K562 (cell line): ENCODE results near the gene PTPRM. TPM values are rescaled to one million over a fixed set of nuclear protein-coding genes. Genes with fewer than 3 reads are reported as not detected.

Source experiments
- ATAC-seq: fragments of 200-7000 bp; cut with Tn5 transposase; 3 replicates; pipeline ENCODE4 v1.9.1; 2020; ENCODE audit warnings: moderate library complexity
- BruUV-seq: library from RNA; stranded (reverse); fragments of 400-500 nt; replicated peaks from 2 replicates; lab custom pipeline; 2021; lab: Mats Ljungman, UMichigan
- CTCF ChIA-PET: fragments of 300-600 bp; formaldehyde crosslinking; extraction: SDS; loops from one replicate; lab custom pipeline; 2021; ENCODE audit warnings: low intra/inter-chr PET ratio; lab: Yijun Ruan, JAX
- POLR2A ChIA-PET: fragments of 300-600, 350-650 bp; sonication (Branson Sonifier 250); formaldehyde crosslinking; extraction: SDS; loops from one replicate; lab custom pipeline; 2021; ENCODE audit warnings: antibody characterized with exemption, inconsistent platforms; lab: Yijun Ruan, JAX
- DNase-seq, 4 experiments: peaks; one replicate each; pipeline versions ENCODE4 v3.0.0 to v3.0.0-alpha.2; 2011 to 2018; ENCODE audit warnings: low spot score in 3 of 4, mixed read lengths in 3 of 4; ENCODE audit errors: extremely low read depth in 1 of 4
- FAIRE-seq: peaks from 2 replicates; lab custom pipeline; 2011; peaks lifted over from hg19 to GRCh38; lab: Jason Lieb, UNC
- H2AFZ ChIP-seq: 2 replicates; pipeline ENCODE4 v1.6.0; 2011; ENCODE audit warnings: low read depth, low read length, control low read depth, inconsistent platforms
- H3K27ac ChIP-seq: fragments of 200-600 bp; 3 replicates; pipeline ENCODE4 v1.8.0; 2011; ENCODE audit warnings: low read depth, mild to moderate bottlenecking, control low read depth, inconsistent platforms, low read length, moderate library complexity, mixed read lengths; ENCODE audit errors: extremely low read depth
- H3K27me3 ChIP-seq, 2 experiments: fragments of 300-600 bp in 1 of 2; 2 replicates in 1 of 2; 3 replicates in 1 of 2; pipeline versions ENCODE4 v1.6.0 to v1.8.0; 2011; ENCODE audit warnings: inconsistent platforms in 2 of 2, low read length in 2 of 2, mild to moderate bottlenecking in 1 of 2, mixed read lengths in 1 of 2, moderate library complexity in 1 of 2; ENCODE audit not compliant: control insufficient read depth in 2 of 2, insufficient read depth in 2 of 2
- H3K36me3 ChIP-seq: fragments of 300-600 bp; 3 replicates; pipeline ENCODE4 v1.8.0; 2011; ENCODE audit warnings: mild to moderate bottlenecking, low read length, inconsistent platforms; ENCODE audit not compliant: control insufficient read depth, insufficient read depth
- H3K4me1 ChIP-seq, 2 experiments: fragments of 200-600 bp in 1 of 2; replicated peaks in 1 of 2; 2 replicates in 1 of 2; 3 replicates in 1 of 2; pipeline versions ENCODE4 v1.5.1 to v1.8.0; 2011; ENCODE audit warnings: inconsistent platforms in 2 of 2, low read length in 2 of 2, mild to moderate bottlenecking in 1 of 2, mixed read lengths in 1 of 2, moderate library complexity in 1 of 2; ENCODE audit not compliant: control insufficient read depth in 2 of 2, insufficient read depth in 2 of 2
- H3K4me2 ChIP-seq: 2 replicates; pipeline ENCODE4 v1.6.1; 2011; ENCODE audit warnings: low read length, control low read depth, inconsistent platforms, mixed read lengths; ENCODE audit not compliant: insufficient read depth
- H3K4me3 ChIP-seq: fragments of 200-600 bp; sonication (generic), shearing (Covaris generic); 2 replicates; pipeline ENCODE4 v1.5.1; 2016; ENCODE audit warnings: control low read depth, inconsistent platforms
- H3K79me2 ChIP-seq: fragments of 200-600 bp; 3 replicates; pipeline ENCODE4 v1.8.0; 2011; ENCODE audit warnings: low read length, inconsistent platforms; ENCODE audit not compliant: control insufficient read depth, insufficient read depth
- H3K9ac ChIP-seq, 2 experiments: 2 replicates each; pipeline versions ENCODE4 v1.6.0 to v1.6.1; 2011; ENCODE audit warnings: low read depth in 2 of 2, low read length in 2 of 2, control low read depth in 1 of 2, inconsistent platforms in 1 of 2, mild to moderate bottlenecking in 1 of 2, mixed read lengths in 1 of 2; ENCODE audit not compliant: insufficient read depth in 1 of 2
- H3K9me1 ChIP-seq: one replicate; pipeline ENCODE4 v1.6.0; 2011; ENCODE audit warnings: inconsistent platforms, mild to moderate bottlenecking, low read length, moderate library complexity; ENCODE audit not compliant: control insufficient read depth, insufficient read depth
- H3K9me3 ChIP-seq: replicated peaks from 2 replicates; pipeline ENCODE4 v1.5.1; 2011; ENCODE audit warnings: low read depth, low read length, inconsistent platforms; ENCODE audit not compliant: control insufficient read depth, insufficient read depth
- H4K20me1 ChIP-seq: replicated peaks from 2 replicates; pipeline ENCODE4 v1.6.1; 2011; ENCODE audit warnings: low read length, inconsistent platforms, mixed read lengths; ENCODE audit not compliant: control insufficient read depth, insufficient read depth
- ILF3 ChIP-seq: fragments of 450-650 bp; IDR thresholded peaks from 2 replicates; pipeline ENCODE4 v1.6.1; 2018; ENCODE audit warnings: antibody characterized with exemption, mild to moderate bottlenecking, moderate library complexity, borderline replicate concordance
- NCOA2 ChIP-seq, 2 experiments: fragments of 450-650 bp; IDR thresholded peaks; 2 replicates each; pipeline ENCODE4 v1.6.1; 2018; ENCODE audit warnings: mild to moderate bottlenecking in 2 of 2, moderate library complexity in 1 of 2; ENCODE audit not compliant: partially characterized antibody in 2 of 2
- YY1 ChIP-seq, 3 experiments: IDR thresholded peaks; 2 replicates each; pipeline ENCODE4 v1.6.1; 2011; ENCODE audit warnings: low read length in 2 of 3, mild to moderate bottlenecking in 2 of 3, moderate library complexity in 2 of 3, borderline replicate concordance in 1 of 3, control low read depth in 1 of 3, low read depth in 1 of 3; ENCODE audit not compliant: insufficient read depth in 3 of 3, insufficient replicate concordance in 2 of 3, control insufficient read depth in 1 of 3, insufficient read length in 1 of 3; ENCODE audit errors: extremely low read depth in 1 of 3
- ZNF785 ChIP-seq: fragments of 250-450 bp; sonication (Bioruptor Pico); IDR thresholded peaks from 2 replicates; pipeline ENCODE4 v1.4.0; 2020; ENCODE audit warnings: mild to moderate bottlenecking
- ZSCAN29 ChIP-seq: fragments of 450-650 bp; IDR thresholded peaks from 2 replicates; pipeline ENCODE4 v1.6.1; 2017
- WGBS: fragments of 100-300 bp; shearing (Covaris generic); methylation state at CpG from one replicate; pipeline ENCODE4 v1.1.6; 2016; ENCODE audit warnings: low coverage, mixed read lengths; ENCODE audit not compliant: insufficient coverage; ENCODE audit errors: missing lambda C conversion rate; 5-methylcytosine and 5-hydroxymethylcytosine counted together
- in situ Hi-C: fragments of 300-500 bp; cut with MboI; formaldehyde crosslinking; loops from 4 replicates; pipeline ENCODE4 v1.15.0; 2018; ENCODE audit warnings: inconsistent platforms, mixed read lengths
- intact Hi-C: fragments of 100-400 bp; cut with micrococcal nuclease; formaldehyde crosslinking; loops from 2 replicates; pipeline ENCODE4 v1.14.2; 2022
- polyA plus RNA-seq, 8 experiments: library from polyadenylated mRNA; depleted of rRNA in 4 of 8; stranded (reverse) in 5 of 8; unstranded in 3 of 8; fragments of >200 nt; fragmentation: Nextera tagmentation in 2 of 8; fragmentation: Illumina TruSeq in 1 of 8; extraction: Ambion mirVana in 2 of 8; extraction: Trizol in 1 of 8; gene quantifications; 2 replicates each; pipeline versions ENCODE4 v1.2.1 to v1.2.3, GENCODE V29; 2011 to 2014; ENCODE audit warnings: inconsistent platforms in 1 of 8, missing spikeins in 1 of 8
- total RNA-seq, 7 experiments: library from RNA; depleted of rRNA in 6 of 7; stranded (reverse); fragments of >200 nt in 6 of 7; fragmentation: Illumina TruSeq in 2 of 7; extraction: Trizol in 2 of 7; gene quantifications; 2 replicates each; pipeline versions ENCODE4 v1.2.1 to v1.2.3, GENCODE V29; 2011 to 2021; ENCODE audit warnings: low replicate concordance in 1 of 7
- TF ChIP-seq, protein P1 (sequence below), 2 experiments: fragments of 200-800 bp in 1 of 2; sonication (Bioruptor generic) in 1 of 2; sonication (generic) in 1 of 2; formaldehyde crosslinking in 1 of 2; IDR thresholded peaks in 1 of 2; conservative IDR thresholded peaks in 1 of 2; 2 replicates each; pipeline versions ENCODE4 v1.5.0 to v1.6.1; 2016 to 2020; ENCODE audit warnings: missing compliant biosample characterization in 1 of 2, missing genetic modification characterization in 1 of 2, missing genetic modification reagents in 1 of 2

The PTPRM gene
- total and polyA plus RNA-seq, 9 of the 15 experiments (the other 6 are each of a cell fraction or from before 2014, with no cell fraction given) = 0.03 to 0.16 (median 0.08) TPM; not detected in 3

DNA sequence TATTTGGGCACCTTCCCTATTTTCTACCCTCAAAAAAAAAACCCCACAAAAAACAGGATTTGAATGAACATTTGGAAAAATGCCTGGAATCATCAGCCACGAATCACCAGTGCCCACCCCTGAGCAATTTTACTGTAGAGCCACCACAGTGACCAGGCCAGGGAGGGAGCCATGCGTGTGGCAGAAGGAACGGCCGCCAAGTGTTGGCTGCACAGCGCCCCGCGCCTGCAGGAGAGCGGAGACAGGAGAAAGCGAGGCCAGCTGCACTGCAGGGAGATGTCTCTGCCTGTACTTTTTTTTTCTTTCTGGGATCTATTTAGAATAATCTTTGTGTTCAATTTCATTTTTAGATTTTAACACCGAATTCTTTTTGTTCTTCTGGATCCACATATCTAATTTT, 772.8 kb downstream of the PTPRM start (continued):
- TF ChIP-seq, protein P1, sequence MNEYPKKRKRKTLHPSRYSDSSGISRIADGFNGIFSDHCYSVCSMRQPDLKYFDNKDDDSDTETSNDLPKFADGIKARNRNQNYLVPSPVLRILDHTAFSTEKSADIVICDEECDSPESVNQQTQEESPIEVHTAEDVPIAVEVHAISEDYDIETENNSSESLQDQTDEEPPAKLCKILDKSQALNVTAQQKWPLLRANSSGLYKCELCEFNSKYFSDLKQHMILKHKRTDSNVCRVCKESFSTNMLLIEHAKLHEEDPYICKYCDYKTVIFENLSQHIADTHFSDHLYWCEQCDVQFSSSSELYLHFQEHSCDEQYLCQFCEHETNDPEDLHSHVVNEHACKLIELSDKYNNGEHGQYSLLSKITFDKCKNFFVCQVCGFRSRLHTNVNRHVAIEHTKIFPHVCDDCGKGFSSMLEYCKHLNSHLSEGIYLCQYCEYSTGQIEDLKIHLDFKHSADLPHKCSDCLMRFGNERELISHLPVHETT (CRISPR knock-in tag; conservative IDR thresholded peaks at IDR 0.05 in 1 of 2, IDR thresholded peaks at IDR 0.05 in 1 of 2) = no peak

DNA sequence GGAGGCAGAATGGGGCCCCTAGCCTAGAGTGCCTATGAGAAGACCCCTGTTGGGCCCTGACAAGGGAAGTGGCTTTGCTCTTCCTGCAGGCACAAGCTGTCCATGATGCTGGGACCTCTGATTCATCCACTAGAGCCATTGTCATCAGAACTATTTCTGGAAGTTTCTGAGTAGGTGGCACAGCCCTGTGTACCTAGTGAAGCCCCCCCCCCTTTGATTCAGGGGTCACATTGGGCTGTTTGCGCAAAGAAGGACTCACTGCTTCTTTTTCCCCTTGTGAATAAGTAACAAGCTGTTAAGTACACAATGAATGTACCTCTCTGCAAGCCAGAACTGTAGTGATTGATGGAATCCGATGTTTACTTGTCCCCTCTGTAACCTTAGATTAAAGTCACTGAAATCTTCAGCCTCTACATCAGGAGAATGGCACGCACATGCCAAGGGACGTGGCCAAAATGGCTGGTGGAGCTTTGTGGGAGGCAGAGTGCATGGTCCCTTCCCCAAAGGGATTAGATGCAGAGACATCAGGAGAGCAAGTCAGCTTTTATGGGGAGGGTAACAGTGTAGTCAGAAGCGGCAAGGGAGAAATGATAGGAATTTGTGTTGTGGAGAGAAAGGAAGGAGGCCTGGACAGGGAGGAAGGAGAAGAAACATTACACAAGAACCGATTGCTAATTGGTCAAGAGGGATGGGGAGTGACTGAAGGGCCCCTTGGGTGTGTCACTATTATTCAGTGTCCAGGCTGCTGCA, 774.5 kb downstream of the PTPRM start:
- Histone ChIP-seq H3K79me2 (no peaks in the 10 kb centered on the region), H3K9ac (no peak overlapping the region), H3K27ac (no peak overlapping the region), H2AFZ (no peak overlapping the region), H3K4me2 (no peak overlapping the region), H3K9me3 (no peaks in the 10 kb centered on the region), H3K27me3 (peaks cover 5 to 26% of the 10 kb centered on the region in 2 experiments; a peak in 2 of 5 replicates), H3K36me3 (no peaks in the 10 kb centered on the region), H3K9me1 (no peaks in the 10 kb centered on the region), H3K4me1 (no peaks in the 10 kb centered on the region), H4K20me1 (no peaks in the 10 kb centered on the region), H3K4me3 (no peak overlapping the region)
- CTCF ChIA-PET = no interaction called here
- ATAC-seq (no peak), FAIRE-seq (no peak), DNase-seq (no peak)
- WGBS = 0% methylated on average over 6 of the region's 6 CpGs
- BruUV-seq = no TSS peak
- in situ Hi-C loops (no loop called here), intact Hi-C loops (no loop called here)
- TF ChIP-seq ZSCAN29 (no peak), ZNF785 (no peak), NCOA2 (IDR thresholded peaks at IDR 0.05; ENCODE audit: partially characterized antibody in 2 of 2) (no peak), YY1 (IDR thresholded peaks at IDR 0.05; ENCODE audit: borderline replicate concordance in 1 of 3, control insufficient read depth in 1 of 3, extremely low read depth in 1 of 3, insufficient read depth in 3 of 3, insufficient read length in 1 of 3, insufficient replicate concordance in 2 of 3, low read depth in 1 of 3, low read length in 2 of 3) (no peak), ILF3 (no peak)
- POLR2A ChIA-PET = interaction anchor here (0.5 kb wide), 1 partner anchor 171 kb away, joined by 4 read pairs; no protein-coding TSS in a partner anchor
